Fibroblast of skin of scalp (primary cell): ENCODE measurements around the gene FALEC.
A peak's percentile ranks its signal among the peaks of the same experiment; 100 is the strongest.
"Not testable (repeated sequence)": the region's sequence is repeated elsewhere in the genome, so short reads cannot be mapped to it uniquely, and the experiment has no call there.

Experiments used
- DNase-seq: peaks from one replicate; pipeline ENCODE4 v3.0.0-alpha.2; 2013

FALEC gene

GRCh38 chr1:150575518-150576366 lies 60.2 kb downstream of the FALEC start:
- no peak for DNase-seq

GRCh38 chr1:150576367-150576711 lies 60.8 kb downstream of the FALEC start:
- DNase-seq, result no peak

GRCh38 chr1:150576794-150577556 lies 61.4 kb downstream of the FALEC start:
- DNase-seq, result no peak

GRCh38 chr1:150577557-150578271 lies 62.2 kb downstream of the FALEC start:
- peak; percentile 28 for DNase-seq

DNA sequence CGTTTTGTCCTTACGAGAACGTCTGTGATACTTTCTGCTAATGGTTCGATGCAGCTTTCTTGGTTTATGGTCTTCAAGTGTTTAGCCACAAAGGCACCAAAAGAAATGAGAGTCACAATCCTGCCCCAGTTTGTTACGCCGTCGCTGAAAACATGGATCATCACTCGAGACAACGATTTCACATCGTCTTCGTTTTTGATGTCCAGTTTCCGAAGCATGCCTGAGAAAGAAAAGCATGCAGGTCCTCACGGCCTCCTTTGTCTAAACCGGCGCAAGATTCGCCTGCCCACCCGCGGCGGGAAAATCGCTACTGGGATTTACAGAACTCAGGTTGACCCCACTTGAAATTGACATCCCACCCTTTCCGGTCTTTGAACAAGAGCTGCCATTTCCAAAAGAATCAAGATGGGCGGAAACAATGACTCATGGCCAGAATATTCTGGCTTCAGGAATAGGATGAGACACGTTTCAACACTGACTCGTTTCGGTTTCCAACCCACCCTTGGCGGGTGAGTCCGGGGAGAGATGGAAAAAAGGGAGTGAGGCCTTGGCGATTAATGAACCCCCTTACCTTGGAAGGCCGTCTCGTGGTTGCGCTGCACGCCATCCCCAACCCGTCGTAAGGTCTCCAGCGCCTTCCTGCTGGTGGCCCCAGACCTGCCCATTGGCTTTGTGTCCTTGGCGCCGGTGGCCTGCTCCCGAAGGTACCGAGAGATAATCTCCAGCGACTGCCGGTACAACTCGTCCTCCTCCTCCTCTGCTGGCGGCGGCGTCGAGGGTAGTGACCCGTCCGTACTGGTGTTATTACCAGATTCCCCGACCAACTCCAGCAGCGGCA lies 62.9 kb downstream of the FALEC start:
- peak; percentile 94 for DNase-seq

DNA sequence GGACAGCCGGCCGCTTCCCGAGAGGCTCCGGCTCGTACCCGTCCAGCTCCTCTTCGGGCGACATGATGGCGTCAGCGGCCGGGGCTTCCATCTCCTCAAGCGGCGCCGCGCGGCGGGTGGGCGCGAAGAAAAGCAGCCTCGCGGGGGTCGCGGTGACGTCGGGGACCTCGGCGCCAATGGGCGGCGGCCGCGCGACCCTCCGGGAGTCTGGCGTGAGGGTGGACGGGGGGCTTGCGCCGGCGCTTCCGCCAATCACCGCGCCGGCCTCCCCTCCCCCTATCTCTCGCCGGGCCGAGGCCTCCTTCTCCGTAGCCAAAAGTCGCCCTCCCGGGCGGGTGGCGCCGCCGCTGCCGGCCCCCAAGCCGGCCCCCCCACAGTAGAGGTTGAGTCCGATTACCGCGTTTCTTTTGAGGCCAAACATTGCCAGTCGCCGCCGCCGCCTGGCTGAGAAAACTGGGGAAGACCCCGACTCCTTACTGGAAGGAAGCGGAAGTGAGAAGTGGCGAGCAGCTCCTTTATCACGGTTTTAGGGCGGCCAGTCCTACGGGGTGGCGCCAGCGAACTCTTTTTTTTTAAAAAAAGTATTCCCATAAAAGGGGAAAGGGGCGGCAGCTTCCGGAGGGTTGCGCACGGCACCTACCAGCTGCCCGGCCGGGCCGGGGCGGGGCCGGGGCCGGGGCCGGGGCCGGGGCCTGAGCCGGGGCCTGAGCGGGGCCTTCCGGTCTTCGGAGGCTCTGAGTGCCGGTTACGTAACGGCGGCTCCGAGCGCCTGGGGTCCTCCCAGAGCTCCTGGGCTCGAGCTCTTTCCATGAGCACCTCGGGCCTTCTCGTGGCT lies 63.8 kb downstream of the FALEC start, which contains the start of gene MCL1:
MCL1 (minus strand) TSS at position 501 of the 835 bp plus-strand sequence; CDS start at position 421, 80 bp downstream.
- peak; percentile 98 for DNase-seq

GRCh38 chr1:150579945-150580642 lies 64.5 kb downstream of the FALEC start:
- DNase-seq, result no peak

- DNase-seq, result not testable (repeated sequence)
Observed at GRCh38 chr1:150580966-150581365, 65.4 kb downstream of the FALEC start.

DNA sequence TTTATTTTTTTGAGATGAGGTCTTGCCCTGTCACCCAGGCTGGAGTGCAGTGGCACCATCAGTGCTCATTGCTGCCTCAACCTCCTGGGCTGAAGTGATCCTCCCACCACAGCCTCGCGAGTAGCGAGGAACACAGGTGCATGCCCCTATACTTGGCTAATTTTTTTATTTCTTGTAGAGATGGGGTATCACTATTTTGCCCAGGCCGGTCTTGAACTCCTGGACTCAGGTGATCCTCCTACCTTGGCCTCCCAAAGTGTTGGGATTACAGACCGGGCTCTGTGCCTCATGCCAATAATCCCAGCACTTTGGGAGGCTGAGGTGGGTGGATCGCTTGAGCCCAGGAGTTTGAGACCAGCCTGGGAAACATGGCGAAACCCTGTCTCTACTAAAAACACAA lies 65.9 kb downstream of the FALEC start:
- DNase-seq, result not testable (repeated sequence)

DNA sequence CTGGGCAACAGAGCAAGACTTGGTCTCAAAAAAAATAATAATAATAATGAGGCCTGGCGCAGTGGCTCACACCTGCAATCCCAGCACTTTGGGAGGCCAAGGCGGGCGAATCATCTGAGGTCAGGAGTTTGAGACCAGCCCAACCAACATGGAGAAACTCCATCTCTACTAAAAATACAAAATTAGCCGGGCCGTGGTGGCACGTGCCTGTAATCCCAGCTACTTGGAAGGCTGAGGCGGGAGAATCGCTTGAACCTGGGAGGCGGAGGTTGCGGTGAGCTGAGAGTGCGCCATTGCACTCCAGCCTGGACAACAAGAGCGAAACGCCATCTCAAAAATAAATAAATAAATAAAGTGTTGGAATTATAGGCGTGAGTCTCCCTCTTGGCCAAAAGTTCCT lies 66.4 kb downstream of the FALEC start:
- DNase-seq, result not testable (repeated sequence)

GRCh38 chr1:150582371-150582770 lies 66.8 kb downstream of the FALEC start:
- peak; percentile 72 for DNase-seq
